Activated CD8-positive, alpha-beta memory T cell treated with anti-CD3 and anti-CD28 coated beads for 48 hours (primary cell): ENCODE data around the gene DPEP3.

ENCODE experiments used
- DNase-seq, 3 experiments: peaks; one replicate each; pipeline ENCODE4 v3.0.0-alpha.2; 2020; ENCODE audit warnings: low read depth in 2 of 3, low spot score in 2 of 3

Gene DPEP3

DNA sequence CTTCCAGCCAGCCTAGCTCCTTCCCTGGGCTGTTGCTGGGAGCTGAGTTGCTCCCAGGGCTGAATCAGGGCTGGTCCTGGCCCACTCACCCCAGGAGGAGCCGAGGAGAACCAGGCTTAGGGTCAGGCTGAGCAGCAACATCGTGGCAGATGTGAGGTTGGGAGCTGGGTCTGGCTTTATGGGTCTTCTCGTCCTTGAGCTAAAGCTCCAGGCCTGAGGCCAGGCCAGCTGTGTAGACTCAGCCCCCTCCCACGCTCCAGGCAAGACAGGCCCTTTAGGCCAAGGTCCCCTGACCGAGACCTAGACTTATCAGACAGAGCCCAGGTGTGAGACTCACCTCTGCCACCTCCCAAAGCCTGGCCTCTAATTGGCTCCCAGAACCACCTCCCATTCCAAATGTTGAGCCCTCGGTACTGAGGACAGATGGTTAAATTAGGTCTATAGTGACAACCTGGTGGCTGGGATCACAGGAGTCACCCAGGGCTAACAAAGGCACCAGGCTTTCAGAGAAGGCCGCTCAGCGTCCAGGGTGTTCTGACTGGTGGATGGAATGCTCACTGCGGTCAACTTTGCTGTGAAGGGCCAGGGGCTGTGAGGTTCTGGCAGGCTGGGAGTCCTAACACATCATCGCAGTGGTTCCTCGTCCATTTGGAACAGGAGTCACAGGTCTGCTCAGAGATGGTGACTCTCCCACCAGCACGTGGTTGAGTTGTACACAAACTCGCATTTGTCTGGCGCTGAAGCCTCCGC, 48.4 kb downstream of the DPEP3 start, which contains the start of gene CTRL:
Gene CTRL (minus strand): TSS at position 151 of the 750 bp plus-strand sequence. CDS start 10 bp downstream, at position 141.
- no peak for DNase-seq

DNA sequence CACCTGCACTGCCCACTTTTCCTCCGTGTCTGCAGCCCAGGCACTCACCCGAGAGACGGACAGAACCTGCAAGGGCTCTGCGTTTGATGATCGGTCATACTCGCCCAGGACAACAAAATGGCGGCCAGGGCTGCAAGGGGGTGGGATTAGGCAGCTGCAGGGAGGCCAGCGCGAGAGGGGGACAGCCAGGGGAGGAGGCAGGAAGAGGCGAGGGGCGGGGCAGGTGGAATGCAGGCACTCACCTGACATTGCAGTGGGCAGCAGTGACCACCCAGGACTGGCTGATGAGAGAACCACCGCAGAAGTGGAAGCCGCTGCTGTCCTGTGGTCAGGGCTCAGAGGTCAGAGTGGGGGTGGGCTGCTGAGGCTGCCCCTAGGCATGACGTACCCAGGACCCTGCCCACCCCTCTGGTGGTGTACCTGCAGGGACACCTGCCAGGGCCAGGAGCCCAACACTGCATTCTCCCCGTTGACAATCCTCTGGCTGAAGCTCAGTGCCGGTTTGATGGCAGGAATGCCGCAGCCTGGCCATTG, 49.6 kb downstream of the DPEP3 start:
- DNase-seq: no peak

DNA sequence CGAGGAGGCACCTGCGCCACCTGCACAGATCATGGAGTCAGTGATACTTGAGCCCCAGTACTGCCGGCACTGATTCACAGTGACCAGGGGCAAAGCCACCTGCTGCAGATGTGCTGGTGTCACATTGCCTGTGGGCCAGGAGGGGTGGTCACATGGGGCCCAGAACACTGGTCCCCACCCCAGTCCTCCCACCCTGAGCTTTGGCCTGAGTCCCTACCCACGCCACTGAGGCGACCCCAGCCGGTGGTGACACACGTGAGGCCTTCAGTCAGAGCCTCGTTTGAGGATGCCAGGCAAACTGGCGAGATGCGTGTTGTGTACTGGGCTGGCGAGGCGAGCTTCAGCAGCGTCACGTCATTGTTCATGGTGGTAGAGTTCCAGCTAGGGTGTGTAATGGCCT, 50.1 kb downstream of the DPEP3 start:
- DNase-seq: no peak

DNA sequence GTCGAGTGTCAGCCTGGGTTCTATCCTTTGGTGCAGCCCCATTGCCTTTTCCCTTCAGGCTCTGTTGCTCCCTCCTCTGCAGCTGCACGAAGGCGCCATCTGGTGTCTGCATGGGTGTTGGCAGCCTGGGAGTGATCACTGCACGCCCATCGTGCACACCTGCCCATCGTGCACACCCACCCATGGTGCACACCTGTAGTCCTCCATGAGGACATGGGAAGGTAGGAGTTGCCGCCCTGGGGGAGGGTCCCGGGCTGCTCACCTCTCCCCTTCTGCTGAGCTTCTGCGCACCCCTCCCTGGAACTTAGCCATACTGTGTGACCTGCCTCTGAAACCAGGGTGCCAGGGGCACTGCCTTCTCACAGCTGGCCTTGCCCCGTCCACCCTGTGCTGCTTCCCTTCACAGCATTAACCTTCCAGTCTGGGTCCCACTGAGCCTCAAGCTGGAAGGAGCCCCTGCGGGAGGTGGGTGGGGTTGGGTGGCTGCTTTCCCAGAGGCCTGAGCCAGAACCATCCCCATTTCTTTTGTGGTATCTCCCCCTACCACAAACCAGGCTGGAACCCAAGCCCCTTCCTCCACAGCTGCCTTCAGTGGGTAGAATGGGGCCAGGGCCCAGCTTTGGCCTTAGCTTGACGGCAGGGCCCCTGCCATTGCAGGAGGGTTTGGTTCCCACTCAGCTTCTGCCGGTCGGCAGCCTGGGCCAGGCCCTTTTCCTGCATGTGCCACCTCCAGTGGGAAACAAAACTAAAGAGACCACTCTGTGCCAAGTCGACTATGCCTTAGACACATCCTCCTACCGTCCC, 51.5 kb downstream of the DPEP3 start:
- DNase-seq: peak in 2 of 3 experiments; percentile 49 to 56

DNA sequence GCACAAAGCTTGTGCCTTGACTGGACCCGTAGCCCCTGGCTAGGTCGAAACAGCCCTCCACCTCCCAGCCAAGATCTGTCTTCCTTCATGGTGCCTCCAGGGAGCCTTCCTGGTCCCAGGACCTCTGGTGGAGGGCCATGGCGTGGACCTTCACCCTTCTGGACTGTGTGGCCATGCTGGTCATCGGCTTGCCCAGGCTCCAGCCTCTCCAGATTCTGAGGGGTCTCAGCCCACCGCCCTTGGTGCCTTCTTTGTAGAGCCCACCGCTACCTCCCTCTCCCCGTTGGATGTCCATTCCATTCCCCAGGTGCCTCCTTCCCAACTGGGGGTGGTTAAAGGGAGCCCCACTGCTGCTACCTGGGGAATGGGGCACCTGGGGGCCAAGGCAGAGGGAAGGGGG, 52.2 kb downstream of the DPEP3 start:
- DNase-seq: no peak

DNA sequence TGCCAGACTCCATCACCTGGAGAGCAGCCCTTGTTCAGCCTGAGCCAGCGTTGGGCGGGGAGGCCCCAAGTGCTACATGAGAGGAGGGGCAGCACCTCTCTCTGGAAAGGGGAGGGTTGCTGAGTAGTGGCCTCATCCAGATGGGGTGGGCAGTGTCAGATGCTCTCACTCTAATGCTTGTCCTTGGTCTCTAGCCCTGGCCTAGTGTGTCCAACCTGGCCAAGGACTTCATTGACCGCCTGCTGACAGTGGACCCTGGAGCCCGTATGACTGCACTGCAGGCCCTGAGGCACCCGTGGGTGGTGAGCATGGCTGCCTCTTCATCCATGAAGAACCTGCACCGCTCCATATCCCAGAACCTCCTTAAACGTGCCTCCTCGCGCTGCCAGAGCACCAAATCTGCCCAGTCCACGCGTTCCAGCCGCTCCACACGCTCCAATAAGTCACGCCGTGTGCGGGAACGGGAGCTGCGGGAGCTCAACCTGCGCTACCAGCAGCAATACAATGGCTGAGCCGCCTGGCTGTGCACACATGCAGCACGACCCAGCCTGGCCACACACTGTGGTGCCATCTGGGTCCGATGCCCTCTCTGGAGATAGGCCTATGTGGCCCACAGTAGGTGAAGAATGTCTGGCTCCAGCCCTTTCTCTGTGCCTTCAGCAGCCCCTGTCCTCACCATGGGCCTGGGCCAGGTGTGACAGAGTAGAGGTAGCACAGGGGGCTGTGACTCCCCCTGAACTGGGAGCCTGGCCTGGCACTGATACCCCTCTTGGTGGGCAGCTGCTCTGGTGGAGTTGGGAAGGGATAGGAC, 53.0 kb downstream of the DPEP3 start:
- DNase-seq: no peak

DNA sequence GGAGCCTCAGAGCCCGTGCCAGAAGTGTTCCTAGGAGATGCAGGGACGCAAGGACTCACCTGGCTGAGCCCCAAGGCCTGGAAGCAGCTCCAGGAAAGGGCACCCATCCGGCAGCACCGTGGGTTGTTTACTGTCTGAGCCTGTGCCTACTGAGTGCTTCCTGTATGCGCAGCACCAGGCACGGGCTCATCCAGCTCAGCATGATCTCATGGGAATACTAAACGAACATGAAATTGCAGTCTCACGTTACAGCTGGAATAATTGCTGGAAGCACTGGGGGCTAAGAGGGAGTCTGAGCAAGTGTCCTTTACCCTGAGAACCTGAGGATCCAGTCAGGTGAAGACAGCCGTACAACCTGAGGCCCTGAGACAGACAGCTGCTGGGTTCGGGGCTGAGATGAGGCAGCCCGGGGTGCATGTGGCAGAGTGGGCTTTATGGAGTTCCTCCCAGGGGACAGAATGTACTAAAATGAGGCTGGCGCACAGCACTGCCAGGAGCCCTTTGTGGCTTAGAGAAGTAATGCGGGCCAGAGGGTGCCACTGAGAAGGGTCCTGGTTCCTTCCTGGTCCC, 54.0 kb downstream of the DPEP3 start:
- no peak for DNase-seq
